GM18858 (cell line): Measurements from ENCODE around the gene NAT14.
A peak's percentile ranks its signal among the peaks of the same experiment; 100 is the strongest.

ENCODE experiments used
- ATAC-seq: cut with Tn5 transposase; IDR thresholded peaks from one replicate; pipeline ENCODE4 v1.9.1; 2021; ENCODE audit not compliant: unreplicated experiment

The NAT14 gene

DNA sequence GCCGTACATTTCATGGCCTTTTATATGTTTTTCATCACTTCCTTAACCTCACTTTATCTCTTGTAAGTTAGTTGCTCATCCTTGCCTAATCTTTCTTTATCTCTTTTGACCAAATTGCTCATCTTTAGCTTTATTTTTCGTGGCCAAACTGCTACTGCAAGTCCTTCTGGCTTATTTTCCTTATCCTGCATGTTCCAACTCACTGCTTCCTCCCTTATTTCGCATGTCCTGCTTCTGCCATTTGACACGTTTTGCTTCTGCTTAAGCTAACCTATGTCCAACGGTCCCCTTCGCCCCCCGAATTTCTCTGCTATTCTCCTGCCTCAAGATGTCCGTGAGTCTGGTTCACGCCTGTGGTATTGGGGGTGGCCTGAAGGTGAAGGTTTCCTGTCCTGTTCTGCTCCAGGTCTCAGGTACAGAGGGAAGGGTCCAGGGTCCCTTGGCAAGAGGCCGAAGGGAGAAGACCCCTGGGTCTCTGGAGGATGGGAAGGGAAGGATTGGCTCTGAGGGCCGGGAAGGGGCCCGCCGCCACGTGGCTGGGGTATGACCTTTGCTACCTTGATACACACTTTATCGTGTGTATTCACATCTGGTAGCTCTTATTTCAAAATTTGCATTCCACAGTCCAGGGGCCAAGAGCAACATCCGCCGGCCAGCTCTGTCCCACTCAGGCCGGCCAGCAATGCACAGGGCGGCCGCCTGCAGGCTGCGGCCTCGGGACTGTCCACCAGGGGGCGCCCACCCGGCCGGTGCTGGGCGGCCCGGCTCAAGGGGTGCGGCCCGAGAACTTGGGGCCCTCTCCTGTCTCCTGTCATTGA lies 17.5 kb upstream of the NAT14 start:
- no peak for ATAC-seq

- no peak for ATAC-seq
Measured at GRCh38 chr19:55468054-55468393, 17.0 kb upstream of the NAT14 start.

DNA sequence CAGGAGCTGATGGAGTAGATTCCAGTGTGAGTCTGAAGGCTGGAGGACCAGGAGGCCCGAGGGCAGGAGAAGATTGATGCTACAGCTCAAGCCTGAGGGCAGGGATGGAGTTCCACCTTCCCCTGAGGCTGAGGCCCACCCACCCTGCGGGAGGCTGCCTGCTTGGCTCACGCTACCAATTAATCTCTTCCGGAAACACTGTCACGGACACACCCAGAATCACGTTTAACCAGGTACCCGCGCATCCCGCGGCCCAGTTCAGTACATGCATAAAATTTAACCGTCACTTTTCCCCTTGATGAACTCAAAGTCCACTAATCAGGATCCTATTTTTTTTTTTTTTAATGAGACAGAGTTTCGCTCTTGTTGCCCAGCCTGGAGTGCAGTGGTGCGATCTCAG lies 13.7 kb upstream of the NAT14 start:
- no peak for ATAC-seq

- ATAC-seq, result no peak
Measured at GRCh38 chr19:55472463-55472862, 12.5 kb upstream of the NAT14 start.

GRCh38 chr19:55473225-55474012 lies 11.6 kb upstream of the NAT14 start:
- no peak for ATAC-seq

GRCh38 chr19:55474269-55475265 lies 10.4 kb upstream of the NAT14 start:
- ATAC-seq, result no peak

DNA sequence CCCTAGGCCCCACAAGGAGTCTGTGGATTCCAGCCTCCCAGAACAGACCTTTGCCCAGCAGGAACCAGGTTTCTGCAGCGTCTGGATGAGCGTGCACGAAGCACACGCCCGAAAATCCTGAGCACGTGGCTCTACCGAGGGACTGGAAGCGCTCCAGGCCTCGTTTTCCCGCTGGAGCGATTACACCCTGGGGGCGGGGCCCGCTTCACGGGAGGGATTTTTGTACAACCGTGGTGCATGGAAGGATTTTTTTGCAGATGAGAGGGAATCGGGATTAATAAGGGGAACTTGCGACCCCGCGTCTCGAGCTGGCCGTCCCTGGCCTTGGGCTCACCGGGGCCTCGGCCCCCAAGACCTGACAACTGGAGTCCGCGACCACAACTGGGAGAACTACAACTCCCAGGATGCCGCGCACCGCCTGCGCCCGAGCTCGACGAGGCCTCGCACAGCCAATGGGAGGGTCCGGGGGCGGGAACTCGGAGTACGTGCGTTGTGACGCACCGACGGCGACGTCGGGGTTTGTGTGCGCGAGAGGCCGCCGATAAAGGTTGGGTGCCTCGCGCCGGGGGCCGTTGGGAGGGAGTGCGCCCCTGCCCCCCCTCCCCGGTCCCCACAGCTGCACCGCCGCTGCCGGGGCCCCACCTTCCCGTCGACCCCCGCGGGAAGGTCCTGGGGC lies 8.8 kb upstream of the NAT14 start, which contains the start of gene ZNF628:
ZNF628 (plus strand) TSS at position 518 of the 676 bp plus-strand sequence. CDS start 3,294 bp downstream, outside the sequence.
- peak; percentile 80 for ATAC-seq

DNA sequence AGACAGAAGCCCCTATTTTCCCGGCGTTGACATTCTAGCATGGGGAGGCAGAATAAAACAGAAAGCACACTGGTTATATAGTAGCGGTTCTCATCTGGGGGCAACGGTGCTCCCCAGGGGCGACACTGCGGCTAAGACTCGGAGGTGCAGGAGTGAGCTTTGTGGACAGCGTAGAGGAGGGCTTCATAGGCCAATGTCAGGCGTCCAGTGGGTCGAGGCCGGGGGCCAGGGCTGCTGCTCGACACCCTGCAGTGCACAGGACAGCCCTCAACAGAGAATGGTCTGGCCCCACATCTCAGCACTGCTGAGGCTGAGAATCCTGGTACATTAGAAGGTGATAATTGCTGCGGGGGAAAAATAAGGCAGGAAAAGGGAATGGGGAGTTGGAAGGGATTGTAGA lies 7.1 kb upstream of the NAT14 start:
- no peak for ATAC-seq

DNA sequence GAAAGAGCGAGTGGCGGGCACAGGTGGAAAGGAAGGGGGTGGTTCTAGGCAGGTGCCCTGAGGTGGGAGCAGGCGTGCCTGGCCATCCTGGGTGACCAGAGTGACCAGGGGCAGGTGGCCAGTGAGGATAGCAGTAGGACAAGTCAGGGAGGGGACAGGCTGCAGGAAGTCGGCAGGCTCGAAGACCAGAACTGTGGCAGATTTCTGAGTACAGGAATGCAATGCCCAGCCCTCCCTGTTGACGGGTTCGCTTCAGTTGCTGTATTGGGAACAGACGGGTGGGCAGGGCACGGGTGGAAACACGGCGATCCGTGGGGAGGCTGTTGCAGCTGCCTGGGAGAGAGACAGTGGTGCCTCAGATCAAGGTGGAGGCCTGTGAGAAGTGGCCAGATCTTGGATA lies 6.6 kb upstream of the NAT14 start:
- no peak for ATAC-seq

DNA sequence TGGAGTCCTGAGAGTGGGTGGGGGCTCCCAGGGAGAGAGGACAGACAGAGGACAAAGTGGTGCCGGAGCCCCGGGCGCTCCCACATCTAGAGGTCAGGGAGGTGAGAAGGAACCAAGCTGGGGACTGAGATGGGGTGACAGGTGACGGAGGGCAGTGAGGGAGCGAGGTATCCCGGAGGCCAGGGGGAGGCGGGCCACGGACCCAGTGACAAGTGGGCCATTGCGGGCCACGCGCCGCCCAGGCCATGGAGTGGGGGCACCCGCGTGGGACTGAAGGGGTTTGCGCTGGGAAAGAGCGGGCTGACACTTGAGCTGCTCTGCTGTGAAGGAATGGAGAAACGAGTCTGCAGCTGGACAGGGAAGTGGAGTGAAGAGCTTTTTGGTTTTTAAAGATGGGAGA lies 5.9 kb upstream of the NAT14 start:
- ATAC-seq, result no peak

DNA sequence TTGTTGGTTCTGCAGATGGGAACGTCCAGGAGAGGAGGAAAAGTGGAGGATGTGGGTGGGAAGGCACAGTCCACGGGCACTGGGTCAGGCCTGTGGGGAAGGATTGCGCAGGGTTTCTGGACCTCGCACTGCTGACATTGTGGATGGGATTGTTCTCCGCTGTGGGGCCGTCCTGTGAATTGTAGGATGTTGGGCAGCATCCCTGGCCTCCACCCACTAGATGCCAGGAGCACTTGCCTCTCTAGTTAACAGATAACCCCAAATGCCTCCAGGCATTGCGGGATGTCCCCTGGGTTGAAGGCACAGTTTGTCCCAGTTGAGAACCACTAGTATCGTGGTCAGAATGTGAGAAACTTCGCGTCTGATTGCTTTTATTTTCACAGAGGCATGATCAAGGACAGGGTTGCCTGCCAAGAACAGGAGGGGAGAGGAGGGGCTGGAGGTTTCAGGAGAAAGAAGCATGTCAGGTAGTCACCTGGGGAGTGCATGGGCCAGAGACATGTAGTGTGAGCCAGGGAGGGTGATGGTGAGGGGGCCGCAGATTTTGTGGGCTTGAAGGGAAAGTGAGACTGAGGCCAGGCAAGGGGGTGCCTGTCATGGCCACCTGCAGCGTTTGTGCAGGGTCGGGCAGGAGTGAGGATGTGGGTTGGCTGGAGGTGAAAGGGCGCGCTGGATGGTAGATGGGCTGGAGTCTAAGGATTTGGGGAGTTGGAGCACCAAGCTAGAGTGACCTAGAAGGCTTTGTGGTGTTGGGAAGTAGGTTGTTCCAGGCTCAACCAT lies 5.3 kb upstream of the NAT14 start:
- no peak for ATAC-seq

- no peak for ATAC-seq
Measured at GRCh38 chr19:55481148-55481793, 3.7 kb upstream of the NAT14 start.

GRCh38 chr19:55481794-55482155 lies 3.2 kb upstream of the NAT14 start:
- no peak for ATAC-seq

DNA sequence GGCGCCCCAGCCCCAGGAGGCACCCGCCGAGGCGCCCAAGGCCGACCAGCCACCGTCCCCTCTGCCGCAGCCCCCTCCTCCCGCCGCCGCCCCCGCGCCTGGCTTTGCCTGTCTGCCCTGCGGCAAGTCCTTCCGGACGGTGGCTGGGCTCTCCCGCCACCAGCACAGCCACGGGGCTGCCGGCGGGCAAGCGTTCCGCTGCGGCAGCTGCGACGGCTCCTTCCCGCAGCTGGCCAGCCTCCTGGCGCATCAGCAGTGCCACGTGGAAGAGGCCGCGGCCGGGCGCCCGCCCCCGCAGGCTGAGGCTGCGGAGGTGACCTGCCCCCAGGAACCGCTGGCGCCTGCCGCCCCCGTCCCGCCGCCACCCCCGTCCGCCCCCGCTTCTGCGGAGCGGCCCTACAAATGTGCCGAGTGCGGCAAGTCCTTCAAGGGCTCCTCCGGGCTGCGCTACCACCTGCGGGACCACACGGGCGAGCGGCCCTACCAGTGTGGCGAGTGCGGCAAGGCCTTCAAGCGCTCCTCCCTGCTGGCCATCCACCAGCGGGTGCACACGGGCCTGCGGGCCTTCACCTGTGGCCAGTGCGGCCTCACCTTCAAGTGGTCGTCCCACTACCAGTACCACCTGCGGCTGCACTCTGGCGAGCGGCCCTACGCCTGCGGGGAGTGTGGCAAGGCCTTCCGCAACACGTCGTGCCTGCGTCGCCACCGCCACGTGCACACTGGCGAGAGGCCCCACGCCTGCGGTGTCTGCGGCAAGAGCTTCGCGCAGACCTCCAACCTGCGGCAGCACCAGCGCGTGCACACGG lies 2.6 kb upstream of the NAT14 start:
- ATAC-seq, result no peak

- no peak for ATAC-seq
Measured at GRCh38 chr19:55482967-55483705, 1.9 kb upstream of the NAT14 start.

GRCh38 chr19:55483706-55484592 lies 1.0 kb upstream of the NAT14 start:
- no peak for ATAC-seq
